ENCODE data around the gene PLK2.

DNA sequence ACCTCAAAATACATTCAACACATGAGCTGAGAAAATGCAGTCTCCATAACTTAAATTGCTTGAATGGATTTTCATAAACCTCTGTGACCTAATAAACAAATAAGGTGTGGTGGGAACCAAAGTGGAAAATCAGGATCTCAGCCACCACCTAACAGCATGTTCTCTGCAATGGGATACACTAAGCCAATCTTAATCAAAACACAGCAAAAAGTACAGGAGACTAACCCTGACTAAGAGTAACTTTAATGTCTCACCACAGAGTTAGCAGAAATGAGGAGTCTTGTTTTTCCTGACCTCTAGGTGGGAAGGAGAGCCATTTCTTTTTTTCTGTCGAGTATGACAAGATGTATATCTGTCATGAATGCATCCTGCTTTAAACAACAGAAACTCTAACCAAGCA lies 48.5 kb downstream of the PLK2 start:
- TF ChIP-seq, protein P1, sequence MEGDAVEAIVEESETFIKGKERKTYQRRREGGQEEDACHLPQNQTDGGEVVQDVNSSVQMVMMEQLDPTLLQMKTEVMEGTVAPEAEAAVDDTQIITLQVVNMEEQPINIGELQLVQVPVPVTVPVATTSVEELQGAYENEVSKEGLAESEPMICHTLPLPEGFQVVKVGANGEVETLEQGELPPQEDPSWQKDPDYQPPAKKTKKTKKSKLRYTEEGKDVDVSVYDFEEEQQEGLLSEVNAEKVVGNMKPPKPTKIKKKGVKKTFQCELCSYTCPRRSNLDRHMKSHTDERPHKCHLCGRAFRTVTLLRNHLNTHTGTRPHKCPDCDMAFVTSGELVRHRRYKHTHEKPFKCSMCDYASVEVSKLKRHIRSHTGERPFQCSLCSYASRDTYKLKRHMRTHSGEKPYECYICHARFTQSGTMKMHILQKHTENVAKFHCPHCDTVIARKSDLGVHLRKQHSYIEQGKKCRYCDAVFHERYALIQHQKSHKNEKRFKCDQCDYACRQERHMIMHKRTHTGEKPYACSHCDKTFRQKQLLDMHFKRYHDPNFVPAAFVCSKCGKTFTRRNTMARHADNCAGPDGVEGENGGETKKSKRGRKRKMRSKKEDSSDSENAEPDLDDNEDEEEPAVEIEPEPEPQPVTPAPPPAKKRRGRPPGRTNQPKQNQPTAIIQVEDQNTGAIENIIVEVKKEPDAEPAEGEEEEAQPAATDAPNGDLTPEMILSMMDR (IDR thresholded peaks at IDR 0.05 in 4 of 5, conservative IDR thresholded peaks at IDR 0.05 in 1 of 5): no peak
- no peak for TF ChIP-seq POLR2A (IDR thresholded peaks at IDR 0.05)
